Neural progenitor cell (in vitro differentiated cells): ENCODE data around the gene MKLN1.

Experiments
- EZH2 ChIP-seq: fragments of 200-600 bp; sonication (generic); IDR thresholded peaks from 2 replicates; pipeline ENCODE4 v1.6.1; 2017; ENCODE audit warnings: antibody characterized with exemption, mild to moderate bottlenecking, moderate library complexity
- EZH2phosphoT487 ChIP-seq: fragments of 200-600 bp; sonication (generic); IDR thresholded peaks from 2 replicates; pipeline ENCODE4 v1.6.1; 2017; ENCODE audit warnings: antibody characterized with exemption
- TF ChIP-seq, protein P1 (sequence below): fragments of 200-600 bp; sonication (generic); IDR thresholded peaks from 2 replicates; pipeline ENCODE4 v1.5.1; 2017; ENCODE audit warnings: antibody characterized with exemption, mild to moderate bottlenecking

DNA sequence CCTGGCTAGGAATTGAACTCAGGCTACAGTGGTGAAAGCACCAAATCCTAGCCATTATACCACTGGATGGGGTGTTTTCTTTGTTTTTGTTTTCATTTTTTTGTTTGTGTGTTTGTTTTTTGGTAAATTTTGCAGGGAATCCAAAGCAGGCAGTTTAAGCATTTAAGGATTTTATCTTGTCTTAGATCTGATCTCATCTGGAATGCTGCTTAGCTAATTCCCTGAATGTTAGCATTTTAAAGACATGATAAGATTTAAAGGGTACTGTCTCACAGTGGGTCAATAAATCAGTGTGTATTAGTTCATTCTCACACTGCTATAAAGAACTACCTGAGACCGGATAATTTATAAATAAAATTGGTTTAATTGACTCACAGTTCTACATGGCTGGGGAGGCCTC lies 5.6 kb upstream of the MKLN1 start:
- TF ChIP-seq EZH2phosphoT487: no peak
- TF ChIP-seq, protein P1, sequence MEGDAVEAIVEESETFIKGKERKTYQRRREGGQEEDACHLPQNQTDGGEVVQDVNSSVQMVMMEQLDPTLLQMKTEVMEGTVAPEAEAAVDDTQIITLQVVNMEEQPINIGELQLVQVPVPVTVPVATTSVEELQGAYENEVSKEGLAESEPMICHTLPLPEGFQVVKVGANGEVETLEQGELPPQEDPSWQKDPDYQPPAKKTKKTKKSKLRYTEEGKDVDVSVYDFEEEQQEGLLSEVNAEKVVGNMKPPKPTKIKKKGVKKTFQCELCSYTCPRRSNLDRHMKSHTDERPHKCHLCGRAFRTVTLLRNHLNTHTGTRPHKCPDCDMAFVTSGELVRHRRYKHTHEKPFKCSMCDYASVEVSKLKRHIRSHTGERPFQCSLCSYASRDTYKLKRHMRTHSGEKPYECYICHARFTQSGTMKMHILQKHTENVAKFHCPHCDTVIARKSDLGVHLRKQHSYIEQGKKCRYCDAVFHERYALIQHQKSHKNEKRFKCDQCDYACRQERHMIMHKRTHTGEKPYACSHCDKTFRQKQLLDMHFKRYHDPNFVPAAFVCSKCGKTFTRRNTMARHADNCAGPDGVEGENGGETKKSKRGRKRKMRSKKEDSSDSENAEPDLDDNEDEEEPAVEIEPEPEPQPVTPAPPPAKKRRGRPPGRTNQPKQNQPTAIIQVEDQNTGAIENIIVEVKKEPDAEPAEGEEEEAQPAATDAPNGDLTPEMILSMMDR: no peak
- TF ChIP-seq EZH2: no peak
